ENCODE results near the gene UNC5B.

DNA sequence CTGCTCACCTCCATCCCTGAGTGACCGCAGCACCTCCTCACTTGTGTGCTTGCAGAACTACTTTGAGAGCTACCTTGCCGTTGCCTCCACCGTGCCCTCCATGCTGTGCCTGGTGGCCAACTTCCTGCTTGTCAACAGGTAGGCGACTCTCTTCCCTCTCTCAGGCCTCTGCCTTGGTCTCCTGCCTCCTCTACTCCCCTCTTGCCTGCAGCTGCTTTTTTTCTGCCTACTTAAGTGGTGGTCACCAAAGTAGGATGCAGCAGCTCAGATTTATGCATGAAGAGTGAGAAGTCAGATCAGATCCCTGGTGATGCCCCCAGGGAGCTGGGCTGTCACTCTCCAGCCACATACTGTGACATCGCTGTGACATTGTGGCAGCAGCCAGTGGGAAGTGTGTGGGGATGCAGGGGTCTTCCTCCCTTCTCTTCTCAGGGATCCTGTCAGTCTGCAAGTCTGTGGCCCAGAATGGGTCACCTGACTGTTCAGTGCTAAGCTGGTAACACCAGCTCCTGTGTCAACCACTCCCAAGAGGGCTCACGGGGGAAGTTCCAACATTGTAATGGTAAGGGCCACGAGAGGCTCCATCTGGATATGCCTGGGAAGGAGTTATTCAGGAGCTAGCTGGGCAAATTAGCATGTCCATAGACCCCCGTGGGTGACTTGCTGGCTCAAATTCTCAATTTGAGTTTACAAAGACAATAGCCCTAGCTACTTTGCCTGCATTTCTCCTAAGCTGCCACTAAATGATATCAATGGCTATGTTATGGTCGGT, 132.0 kb downstream of the UNC5B start:
- TF ChIP-seq POLR2A (IDR thresholded peaks at IDR 0.05; ENCODE audit: low read depth, low read length) (no peak), POLR2AphosphoS5 (IDR thresholded peaks at IDR 0.05; ENCODE audit: low read depth, low read length) (no peak), TAF1 (IDR thresholded peaks at IDR 0.05; ENCODE audit: borderline replicate concordance, low read depth, low read length) (no peak)
